HFFc6 (cell line): ENCODE measurements around the gene TSPOAP1. TPM values are rescaled to one million over a fixed set of nuclear protein-coding genes. Genes with fewer than 3 reads are reported as not detected.
A peak's percentile ranks its signal among the peaks of the same experiment; 100 is the strongest.

Source experiments
- DNase-seq: peaks from one replicate; pipeline ENCODE4 v3.0.0-alpha.2; 2018
- H3K27ac Mint-ChIP-seq: 2 replicates; pipeline ENCODE4 v1.8.0; 2020; ENCODE audit warnings: mild to moderate bottlenecking, mixed read lengths
- H3K27me3 Mint-ChIP-seq: 2 replicates; pipeline ENCODE4 v1.8.0; 2021; ENCODE audit warnings: mild to moderate bottlenecking, moderate library complexity, mixed read lengths; ENCODE audit not compliant: insufficient read depth
- H3K36me3 Mint-ChIP-seq: 2 replicates; pipeline ENCODE4 v1.8.0; 2021; ENCODE audit warnings: low read depth, mixed read lengths
- H3K4me1 Mint-ChIP-seq: 2 replicates; pipeline ENCODE4 v1.8.0; 2020; ENCODE audit warnings: low read depth, mixed read lengths
- H3K4me3 Mint-ChIP-seq: 2 replicates; pipeline ENCODE4 v1.8.0; 2020; ENCODE audit warnings: mild to moderate bottlenecking, moderate library complexity, mixed read lengths
- H3K9me3 Mint-ChIP-seq: 2 replicates; pipeline ENCODE4 v1.8.0; 2020; ENCODE audit warnings: mild to moderate bottlenecking, mixed read lengths
- CTCF ChIP-seq: fragments of 200-600 bp; sonication (generic); IDR thresholded peaks from 2 replicates; pipeline ENCODE4 v1.5.0; 2021; ENCODE audit warnings: antibody characterized with exemption, mild to moderate bottlenecking
- total RNA-seq, 6 experiments: library from RNA; stranded (reverse); fragmentation: NEBNext Ultra II Directional; extraction: Animal tissue kit (Norgen Biotek cat#: 25700); gene quantifications; 2 replicates in 1 of 6; 3 replicates in 5 of 6; pipeline ENCODE4 v1.2.3, GENCODE V29; 2021

Gene TSPOAP1
- total RNA-seq, 6 experiments from 2014 or later = 0.50 to 1.8 (median 1.3) TPM

GRCh38 chr17:58340405-58340876 is 11.8 kb upstream of the TSPOAP1 start:
- peaks cover 10% of the 10 kb centered on the region for H3K36me3 Mint-ChIP-seq
- H3K4me1 Mint-ChIP-seq = peaks cover 50% of the 10 kb centered on the region
- 0 out of 2 replicates have a peak overlapping the region, but pooled peaks have one; percentile 46 for H3K27ac Mint-ChIP-seq

GRCh38 chr17:58339755-58340404 is 11.3 kb upstream of the TSPOAP1 start:
- Mint-ChIP-seq H3K4me1 (peaks cover 51% of the 10 kb centered on the region), H3K27me3 (no peaks in the 10 kb centered on the region; the same call in 1 of the 2 replicates), H3K36me3 (peaks cover 4% of the 10 kb centered on the region), H3K9me3 (no peaks in the 10 kb centered on the region), H3K27ac (peak overlapping the region; percentile 83), H3K4me3 (peak overlapping the region; percentile 81)
- no peak for DNase-seq
- TF ChIP-seq CTCF = no peak

More at GRCh38 chr17:58340405-58340876, 11.8 kb upstream of the TSPOAP1 start:
- Mint-ChIP-seq H3K27me3 (no peaks in the 10 kb centered on the region; the same call in 1 of the 2 replicates), H3K9me3 (no peaks in the 10 kb centered on the region), H3K4me3 (no peak overlapping the region; the same call in 1 of the 2 replicates)
- TF ChIP-seq CTCF = no peak
- no peak for DNase-seq

GRCh38 chr17:58338841-58339754 is 10.5 kb upstream of the TSPOAP1 start:
- peak overlapping the region; percentile 81 for H3K4me3 Mint-ChIP-seq
- peaks cover 51% of the 10 kb centered on the region for H3K4me1 Mint-ChIP-seq
- no peak for TF ChIP-seq CTCF
- H3K27me3 Mint-ChIP-seq = peaks cover 2% of the 10 kb centered on the region; the same call in 1 of the 2 replicates
- H3K9me3 Mint-ChIP-seq = no peaks in the 10 kb centered on the region
- peak; percentile 54 for DNase-seq
- peak overlapping the region; percentile 83 for H3K27ac Mint-ChIP-seq
- H3K36me3 Mint-ChIP-seq = no peaks in the 10 kb centered on the region

- Mint-ChIP-seq H3K27ac (peak overlapping the region; percentile 83), H3K4me3 (peak overlapping the region; percentile 81), H3K9me3 (no peaks in the 10 kb centered on the region), H3K27me3 (peaks cover 2% of the 10 kb centered on the region; the same call in 1 of the 2 replicates), H3K36me3 (no peaks in the 10 kb centered on the region), H3K4me1 (peaks cover 51% of the 10 kb centered on the region)
- DNase-seq = no peak
- TF ChIP-seq CTCF = no peak; the same call in 1 of the 2 replicates
Observed at GRCh38 chr17:58338454-58338840, 9.9 kb upstream of the TSPOAP1 start.

GRCh38 chr17:58337600-58338453 is 9.2 kb upstream of the TSPOAP1 start:
- H3K4me1 Mint-ChIP-seq = peaks cover 51% of the 10 kb centered on the region
- no peaks in the 10 kb centered on the region for H3K36me3 Mint-ChIP-seq
- H3K27me3 Mint-ChIP-seq = peaks cover 2% of the 10 kb centered on the region; the same call in 1 of the 2 replicates
- H3K27ac Mint-ChIP-seq = peak overlapping the region; percentile 83
- H3K9me3 Mint-ChIP-seq = no peaks in the 10 kb centered on the region
- peak; percentile 84 for DNase-seq
- peak overlapping the region; percentile 81; the same call in 1 of the 2 replicates for H3K4me3 Mint-ChIP-seq
- no peak for TF ChIP-seq CTCF
